ENCODE results near the gene GCFC2.

GCFC2 gene

DNA sequence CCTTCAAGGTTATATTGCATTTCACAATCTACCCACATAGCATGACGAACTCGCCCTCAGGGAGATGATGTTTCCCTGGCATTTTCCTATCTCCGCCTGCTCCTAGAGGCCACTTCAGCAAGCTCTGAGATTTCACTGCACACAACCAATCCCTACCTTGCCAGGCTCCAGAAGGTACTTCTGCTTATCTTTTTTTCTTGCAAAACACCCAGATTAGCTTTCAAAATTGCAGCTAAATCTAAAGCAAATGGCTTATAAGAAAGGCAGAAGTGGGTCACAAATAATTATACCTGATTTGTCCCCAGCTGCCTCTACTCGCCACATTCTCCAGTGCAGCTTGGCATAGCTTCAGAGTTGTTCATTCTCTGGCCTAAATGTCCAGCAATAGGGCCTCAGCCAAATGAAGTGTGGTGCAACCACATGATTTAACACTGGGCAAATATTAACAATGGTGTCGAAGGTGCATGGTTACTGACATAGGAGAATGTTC is 96.5 kb downstream of the GCFC2 start:
- Histone ChIP-seq H3K4me1 (ENCODE audit: insufficient read depth, low read length, severe bottlenecking) (no peaks in the 10 kb centered on the region), H3K36me3 (ENCODE audit: insufficient read depth, low read length) (no peaks in the 10 kb centered on the region), H3K9me3 (ENCODE audit: low read length) (no peaks in the 10 kb centered on the region), H3K79me2 (ENCODE audit: insufficient read depth, low read length) (no peaks in the 10 kb centered on the region), H3K27ac (ENCODE audit: low read depth, low read length, poor library complexity, severe bottlenecking) (no peak overlapping the region), H4K20me1 (ENCODE audit: insufficient read depth, low read length) (no peaks in the 10 kb centered on the region), H2AFZ (ENCODE audit: low read length) (no peak overlapping the region), H3K27me3 (ENCODE audit: insufficient read depth, low read length) (no peaks in the 10 kb centered on the region), H3K9ac (ENCODE audit: low read length) (no peak overlapping the region), H3K9me2 (ENCODE audit: low read depth, low read length) (no peaks in the 10 kb centered on the region), H3K4me3 (ENCODE audit: low read depth, low read length, poor library complexity, severe bottlenecking) (no peak overlapping the region), H3K4me2 (ENCODE audit: low read length) (no peak overlapping the region), H3F3A (ENCODE audit: insufficient read depth, low read length) (no peaks in the 10 kb centered on the region)
- TF ChIP-seq, protein P1, sequence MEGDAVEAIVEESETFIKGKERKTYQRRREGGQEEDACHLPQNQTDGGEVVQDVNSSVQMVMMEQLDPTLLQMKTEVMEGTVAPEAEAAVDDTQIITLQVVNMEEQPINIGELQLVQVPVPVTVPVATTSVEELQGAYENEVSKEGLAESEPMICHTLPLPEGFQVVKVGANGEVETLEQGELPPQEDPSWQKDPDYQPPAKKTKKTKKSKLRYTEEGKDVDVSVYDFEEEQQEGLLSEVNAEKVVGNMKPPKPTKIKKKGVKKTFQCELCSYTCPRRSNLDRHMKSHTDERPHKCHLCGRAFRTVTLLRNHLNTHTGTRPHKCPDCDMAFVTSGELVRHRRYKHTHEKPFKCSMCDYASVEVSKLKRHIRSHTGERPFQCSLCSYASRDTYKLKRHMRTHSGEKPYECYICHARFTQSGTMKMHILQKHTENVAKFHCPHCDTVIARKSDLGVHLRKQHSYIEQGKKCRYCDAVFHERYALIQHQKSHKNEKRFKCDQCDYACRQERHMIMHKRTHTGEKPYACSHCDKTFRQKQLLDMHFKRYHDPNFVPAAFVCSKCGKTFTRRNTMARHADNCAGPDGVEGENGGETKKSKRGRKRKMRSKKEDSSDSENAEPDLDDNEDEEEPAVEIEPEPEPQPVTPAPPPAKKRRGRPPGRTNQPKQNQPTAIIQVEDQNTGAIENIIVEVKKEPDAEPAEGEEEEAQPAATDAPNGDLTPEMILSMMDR (IDR thresholded peaks at IDR 0.05; ENCODE audit: low read length) = no peak
- no peak for TF ChIP-seq EZH2 (IDR thresholded peaks at IDR 0.05; ENCODE audit: borderline replicate concordance, low read length)

DNA sequence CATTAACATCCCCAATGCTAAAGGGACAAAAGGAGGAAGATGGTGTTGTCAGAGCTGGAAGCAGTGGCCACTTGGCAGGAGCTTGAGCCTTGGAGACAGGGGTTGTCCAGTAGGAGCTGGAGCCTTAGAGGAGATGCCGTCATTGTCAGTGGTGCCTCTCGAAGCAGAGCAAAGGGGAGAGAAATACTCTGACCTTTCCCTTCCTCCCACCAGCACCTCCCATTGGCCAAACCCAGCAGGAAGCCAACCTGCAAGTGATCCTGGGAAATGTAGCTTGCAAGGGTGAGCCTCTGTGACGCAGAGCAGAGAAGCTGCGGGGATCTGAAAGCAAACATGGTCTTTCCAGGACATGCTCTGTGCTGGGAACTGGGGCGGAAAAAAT is 97.9 kb downstream of the GCFC2 start:
- Histone ChIP-seq H3K27me3 (ENCODE audit: insufficient read depth, low read length) (no peaks in the 10 kb centered on the region), H3K9me2 (ENCODE audit: low read depth, low read length) (no peaks in the 10 kb centered on the region), H3K36me3 (ENCODE audit: insufficient read depth, low read length) (no peaks in the 10 kb centered on the region), H3K4me3 (ENCODE audit: low read depth, low read length, poor library complexity, severe bottlenecking) (no peak overlapping the region), H3K79me2 (ENCODE audit: insufficient read depth, low read length) (no peaks in the 10 kb centered on the region), H3K27ac (ENCODE audit: low read depth, low read length, poor library complexity, severe bottlenecking) (no peak overlapping the region), H3K4me2 (ENCODE audit: low read length) (no peak overlapping the region), H3K9me3 (ENCODE audit: low read length) (no peaks in the 10 kb centered on the region), H3F3A (ENCODE audit: insufficient read depth, low read length) (no peaks in the 10 kb centered on the region), H3K9ac (ENCODE audit: low read length) (no peak overlapping the region), H4K20me1 (ENCODE audit: insufficient read depth, low read length) (no peaks in the 10 kb centered on the region), H2AFZ (ENCODE audit: low read length) (no peak overlapping the region), H3K4me1 (ENCODE audit: insufficient read depth, low read length, severe bottlenecking) (no peaks in the 10 kb centered on the region)
- no peak for TF ChIP-seq EZH2 (IDR thresholded peaks at IDR 0.05; ENCODE audit: borderline replicate concordance, low read length)
- TF ChIP-seq, protein P1 (IDR thresholded peaks at IDR 0.05; ENCODE audit: low read length) = no peak

All from OCI-LY1 (cell line).